GM18907 (cell line): ENCODE results near the gene SHROOM3.

Experiments used
- ATAC-seq: cut with Tn5 transposase; IDR thresholded peaks from one replicate; pipeline ENCODE4 v1.9.1; 2021; ENCODE audit warnings: mild to moderate bottlenecking, moderate library complexity; ENCODE audit not compliant: unreplicated experiment

SHROOM3 gene

GRCh38 chr4:76562836-76563453 lies 127.9 kb downstream of the SHROOM3 start:
- ATAC-seq, result no peak

GRCh38 chr4:76563454-76564122 lies 128.6 kb downstream of the SHROOM3 start:
- no peak for ATAC-seq

- ATAC-seq, result no peak
Observed at GRCh38 chr4:76564123-76564915, 129.3 kb downstream of the SHROOM3 start.

- no peak for ATAC-seq
Observed at GRCh38 chr4:76568262-76568661, 133.2 kb downstream of the SHROOM3 start.

GRCh38 chr4:76569225-76569624 lies 134.2 kb downstream of the SHROOM3 start:
- ATAC-seq, result no peak

GRCh38 chr4:76569706-76570105 lies 134.7 kb downstream of the SHROOM3 start:
- no peak for ATAC-seq

GRCh38 chr4:76570141-76570973 lies 135.3 kb downstream of the SHROOM3 start:
- no peak for ATAC-seq

GRCh38 chr4:76571274-76571673 lies 136.2 kb downstream of the SHROOM3 start:
- no peak for ATAC-seq

GRCh38 chr4:76572224-76572623 lies 137.2 kb downstream of the SHROOM3 start:
- no peak for ATAC-seq

- ATAC-seq, result no peak
Observed at GRCh38 chr4:76576824-76577223, 141.8 kb downstream of the SHROOM3 start.

- ATAC-seq, result no peak
Observed at GRCh38 chr4:76578002-76578560, 143.1 kb downstream of the SHROOM3 start.

- ATAC-seq, result no peak
Observed at GRCh38 chr4:76579596-76580375, 144.8 kb downstream of the SHROOM3 start.

- no peak for ATAC-seq
Observed at GRCh38 chr4:76581077-76581962, 146.3 kb downstream of the SHROOM3 start.

- ATAC-seq, result no peak
Observed at GRCh38 chr4:76582074-76582816, 147.2 kb downstream of the SHROOM3 start.

GRCh38 chr4:76582817-76583087 lies 147.7 kb downstream of the SHROOM3 start:
- ATAC-seq, result no peak

- no peak for ATAC-seq
Observed at GRCh38 chr4:76584241-76585152, 149.5 kb downstream of the SHROOM3 start.

- ATAC-seq, result no peak
Observed at GRCh38 chr4:76585272-76585671, 150.2 kb downstream of the SHROOM3 start.
